Gastroesophageal sphincter (tissue), 3 donors: ENCODE measurements around the gene ELN.

ENCODE experiments used
- POLR2A ChIP-seq, 2 donors: fragments of 450-650 bp; IDR thresholded peaks; one replicate each; pipeline ENCODE4 v1.6.1; 2017; ENCODE audit warnings: antibody characterized with exemption in 2 of 2, mild to moderate bottlenecking in 2 of 2, moderate library complexity in 1 of 2
- POLR2AphosphoS5 ChIP-seq: sonication (generic); formaldehyde crosslinking; IDR thresholded peaks from one replicate; pipeline ENCODE4 v1.6.1; 2017; ENCODE audit warnings: antibody characterized with exemption
- TF ChIP-seq, protein P1 (sequence below), 4 experiments: fragments of 200-600 bp in 2 of 4; fragments of 450-650 bp in 2 of 4; sonication (generic) in 1 of 4; IDR thresholded peaks; one replicate each; pipeline ENCODE4 v1.5.1; 2017 to 2019; ENCODE audit warnings: antibody characterized with exemption in 4 of 4, mild to moderate bottlenecking in 2 of 4, moderate library complexity in 2 of 4

DNA sequence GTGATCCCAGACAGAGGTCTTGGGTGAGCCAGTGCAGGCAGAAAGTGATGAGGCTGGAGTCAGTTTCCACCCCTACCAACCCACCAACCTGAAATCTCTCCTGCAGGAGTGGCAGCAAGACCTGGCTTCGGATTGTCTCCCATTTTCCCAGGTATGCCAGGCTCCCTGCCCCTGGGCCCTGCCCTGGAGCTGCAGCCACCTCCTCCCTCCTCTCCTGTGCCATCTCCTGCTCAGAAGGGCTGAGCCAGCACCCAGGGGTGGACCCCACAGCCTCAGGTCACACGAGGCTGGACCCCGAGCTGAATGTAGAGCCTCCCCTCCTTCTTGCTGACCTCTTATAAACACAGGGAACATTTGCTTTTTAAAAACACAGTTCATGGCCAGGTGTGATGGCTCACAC, 38.7 kb downstream of the ELN start:
- TF ChIP-seq, protein P1, sequence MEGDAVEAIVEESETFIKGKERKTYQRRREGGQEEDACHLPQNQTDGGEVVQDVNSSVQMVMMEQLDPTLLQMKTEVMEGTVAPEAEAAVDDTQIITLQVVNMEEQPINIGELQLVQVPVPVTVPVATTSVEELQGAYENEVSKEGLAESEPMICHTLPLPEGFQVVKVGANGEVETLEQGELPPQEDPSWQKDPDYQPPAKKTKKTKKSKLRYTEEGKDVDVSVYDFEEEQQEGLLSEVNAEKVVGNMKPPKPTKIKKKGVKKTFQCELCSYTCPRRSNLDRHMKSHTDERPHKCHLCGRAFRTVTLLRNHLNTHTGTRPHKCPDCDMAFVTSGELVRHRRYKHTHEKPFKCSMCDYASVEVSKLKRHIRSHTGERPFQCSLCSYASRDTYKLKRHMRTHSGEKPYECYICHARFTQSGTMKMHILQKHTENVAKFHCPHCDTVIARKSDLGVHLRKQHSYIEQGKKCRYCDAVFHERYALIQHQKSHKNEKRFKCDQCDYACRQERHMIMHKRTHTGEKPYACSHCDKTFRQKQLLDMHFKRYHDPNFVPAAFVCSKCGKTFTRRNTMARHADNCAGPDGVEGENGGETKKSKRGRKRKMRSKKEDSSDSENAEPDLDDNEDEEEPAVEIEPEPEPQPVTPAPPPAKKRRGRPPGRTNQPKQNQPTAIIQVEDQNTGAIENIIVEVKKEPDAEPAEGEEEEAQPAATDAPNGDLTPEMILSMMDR (IDR thresholded peaks at IDR 0.05): no peak
- TF ChIP-seq POLR2AphosphoS5 (peak; percentile 16), POLR2A (IDR thresholded peaks at IDR 0.05) (no peak)
